ENCODE data around the gene RUNX2.

DNA sequence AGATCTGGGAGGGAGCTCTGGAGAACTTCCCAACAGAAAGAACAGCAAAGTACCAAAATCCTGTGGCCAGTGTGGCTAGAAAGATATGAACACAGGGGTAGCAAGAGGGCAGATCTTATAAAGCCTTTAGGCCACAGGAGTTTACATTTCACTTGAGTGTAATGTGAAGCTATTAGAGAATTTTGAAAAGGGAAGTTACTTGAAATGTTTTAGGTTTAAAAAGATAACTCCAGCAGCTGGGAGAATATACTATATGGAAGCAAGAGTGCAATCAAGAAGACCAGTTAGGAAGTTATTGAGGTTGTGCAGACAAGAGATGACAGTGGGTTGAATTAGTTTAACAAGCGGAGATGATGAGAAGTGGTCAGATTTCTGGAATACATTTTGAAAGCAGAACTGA lies 41.7 kb downstream of the RUNX2 start:
- TF ChIP-seq, protein P1, sequence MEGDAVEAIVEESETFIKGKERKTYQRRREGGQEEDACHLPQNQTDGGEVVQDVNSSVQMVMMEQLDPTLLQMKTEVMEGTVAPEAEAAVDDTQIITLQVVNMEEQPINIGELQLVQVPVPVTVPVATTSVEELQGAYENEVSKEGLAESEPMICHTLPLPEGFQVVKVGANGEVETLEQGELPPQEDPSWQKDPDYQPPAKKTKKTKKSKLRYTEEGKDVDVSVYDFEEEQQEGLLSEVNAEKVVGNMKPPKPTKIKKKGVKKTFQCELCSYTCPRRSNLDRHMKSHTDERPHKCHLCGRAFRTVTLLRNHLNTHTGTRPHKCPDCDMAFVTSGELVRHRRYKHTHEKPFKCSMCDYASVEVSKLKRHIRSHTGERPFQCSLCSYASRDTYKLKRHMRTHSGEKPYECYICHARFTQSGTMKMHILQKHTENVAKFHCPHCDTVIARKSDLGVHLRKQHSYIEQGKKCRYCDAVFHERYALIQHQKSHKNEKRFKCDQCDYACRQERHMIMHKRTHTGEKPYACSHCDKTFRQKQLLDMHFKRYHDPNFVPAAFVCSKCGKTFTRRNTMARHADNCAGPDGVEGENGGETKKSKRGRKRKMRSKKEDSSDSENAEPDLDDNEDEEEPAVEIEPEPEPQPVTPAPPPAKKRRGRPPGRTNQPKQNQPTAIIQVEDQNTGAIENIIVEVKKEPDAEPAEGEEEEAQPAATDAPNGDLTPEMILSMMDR (IDR thresholded peaks at IDR 0.05), result no peak
- no peak for TF ChIP-seq POLR2A (IDR thresholded peaks at IDR 0.05)

Data from uterus (tissue), 2 donors.